T-cell (primary cell): ENCODE results near the gene TAC4. TPM values are rescaled to one million over a fixed set of nuclear protein-coding genes. Genes with fewer than 3 reads are reported as not detected.

Experiments used
- ATAC-seq, 4 experiments: fragments of 200-7000 bp in 3 of 4; fragments of 150-1000 bp in 1 of 4; cut with Tn5 transposase; replicated peaks in 1 of 4; 1 replicate in 3 of 4; 2 replicates in 1 of 4; pipeline ENCODE4 v1.10.0; 2021; ENCODE audit warnings: moderate library complexity in 3 of 4, mild to moderate bottlenecking in 2 of 4, moderate number of reproducible peaks in 1 of 4
- CTCF ChIA-PET, 2 donors: fragments of 300-600 bp; sonication (Branson Sonifier 250); formaldehyde crosslinking; loops; one replicate each; lab custom pipeline; 2022; ENCODE audit warnings: antibody characterized with exemption in 2 of 2; lab: Charles Lee
- POLR2A ChIA-PET, 2 donors: fragments of 300-600 bp; sonication (Branson Sonifier 250); formaldehyde crosslinking; loops; one replicate each; lab custom pipeline; 2022; ENCODE audit warnings: antibody characterized with exemption in 2 of 2; lab: Charles Lee
- DNase-seq, 35 experiments: peaks; one replicate each; pipeline versions ENCODE4 v3.0.0 to v3.0.0-alpha.2; 2013 to 2023
- H3K27ac ChIP-seq: one replicate; pipeline ENCODE4 v1.5.1; 2013; ENCODE audit warnings: low read length
- H3K27me3 ChIP-seq, 2 experiments: replicated peaks in 1 of 2; 1 replicate in 1 of 2; 2 replicates in 1 of 2; pipeline versions ENCODE4 v1.6.1 to v1.7.0; 2013; ENCODE audit warnings: low read length in 1 of 2, mixed read lengths in 1 of 2; ENCODE audit not compliant: control insufficient read depth in 2 of 2, insufficient read depth in 2 of 2; ENCODE audit errors: extremely low read depth in 1 of 2
- H3K36me3 ChIP-seq, 2 donors: 1 replicate in 1 of 2; 2 replicates in 1 of 2; pipeline versions ENCODE4 v1.6.1 to v1.7.0; 2013; ENCODE audit warnings: low read length in 1 of 2; ENCODE audit not compliant: control insufficient read depth in 2 of 2, insufficient read depth in 1 of 2; ENCODE audit errors: extremely low read depth in 1 of 2
- H3K4me1 ChIP-seq, 2 experiments: 1 replicate in 1 of 2; 2 replicates in 1 of 2; pipeline versions ENCODE4 v1.6.1 to v1.7.0; 2013; ENCODE audit warnings: low read length in 2 of 2, mixed read lengths in 1 of 2; ENCODE audit not compliant: insufficient read depth in 2 of 2, control insufficient read depth in 1 of 2; ENCODE audit errors: extremely low read depth in 1 of 2
- H3K4me3 ChIP-seq, 2 donors: 1 replicate in 1 of 2; 2 replicates in 1 of 2; pipeline versions ENCODE4 v1.5.1 to v1.7.0; 2013; ENCODE audit warnings: mild to moderate bottlenecking in 2 of 2, low read length in 1 of 2, moderate library complexity in 1 of 2; ENCODE audit not compliant: control insufficient read depth in 1 of 2; ENCODE audit errors: extremely low read depth in 1 of 2
- H3K9me3 ChIP-seq: 2 replicates; pipeline ENCODE4 v1.7.0; 2013
- H3K27ac Mint-ChIP-seq, 2 donors: one replicate each; pipeline ENCODE4 v1.8.0; 2020 to 2021; ENCODE audit warnings: mild to moderate bottlenecking in 2 of 2, mixed read lengths in 2 of 2
- H3K27me3 Mint-ChIP-seq, 2 donors: one replicate each; pipeline ENCODE4 v1.8.0; 2021 to 2022; ENCODE audit warnings: mixed read lengths in 2 of 2
- H3K36me3 Mint-ChIP-seq: one replicate; pipeline ENCODE4 v1.8.0; 2021; ENCODE audit warnings: mixed read lengths
- H3K4me1 Mint-ChIP-seq, 3 donors: one replicate each; pipeline ENCODE4 v1.8.0; 2020 to 2022; ENCODE audit warnings: mixed read lengths in 3 of 3, mild to moderate bottlenecking in 1 of 3
- H3K4me3 Mint-ChIP-seq, 3 donors: one replicate each; pipeline ENCODE4 v1.8.0; 2020 to 2022; ENCODE audit warnings: mild to moderate bottlenecking in 3 of 3, mixed read lengths in 3 of 3, moderate library complexity in 3 of 3
- H3K9me3 Mint-ChIP-seq, 3 donors: one replicate each; pipeline ENCODE4 v1.8.0; 2020 to 2022; ENCODE audit warnings: mixed read lengths in 3 of 3
- WGBS: methylation state at CpG from one replicate; pipeline ENCODE4 v1.1.5; 2013; ENCODE audit warnings: missing lambda C conversion rate; ENCODE audit not compliant: insufficient coverage; 5-methylcytosine and 5-hydroxymethylcytosine counted together
- total RNA-seq, 35 experiments: library from RNA in 6 of 35; stranded (reverse) in 6 of 35; fragments of 120-200 nt in 1 of 35; gene quantifications; one replicate each; pipeline versions ENCODE4 v1.2.1 to v1.2.4 and lab custom pipeline; 2013 to 2026

TAC4 gene
- total RNA-seq, 5 donors from 2014 or later (not counting 1 experiment from before 2014, with no cell fraction given) = not detected

DNA sequence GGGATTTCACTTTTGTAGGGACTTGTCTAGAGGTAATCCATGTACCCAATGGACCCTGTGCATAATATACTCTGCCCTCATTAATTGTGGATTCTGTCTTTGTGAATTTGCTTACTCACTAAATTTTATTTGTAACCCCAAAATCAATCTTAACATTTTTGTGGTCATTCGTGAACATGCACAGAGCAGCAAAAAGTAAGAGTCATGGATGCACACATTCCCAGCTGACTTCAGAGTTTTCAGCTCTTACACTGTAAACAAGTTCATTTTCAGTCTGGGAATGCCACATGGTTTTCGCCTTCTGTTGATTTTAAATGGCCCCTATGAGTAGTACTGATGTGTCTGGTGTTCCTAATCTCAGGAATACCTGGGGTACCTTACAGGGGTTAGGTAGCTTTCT lies 24.3 kb downstream of the TAC4 start:
- Mint-ChIP-seq H3K9me3 (no peaks in the 10 kb centered on the region), H3K4me3 (no peak overlapping the region), H3K27ac (no peak overlapping the region), H3K27me3 (no peaks in the 10 kb centered on the region), H3K36me3 (peaks cover 68% of the 10 kb centered on the region), H3K4me1 (peaks cover 31 to 40% (median 31%) of the 10 kb centered on the region in 3 donors)
- no peak overlapping the region for H3K4me3 ChIP-seq
- peaks cover 8 to 80% of the 10 kb centered on the region in 2 donors for H3K36me3 ChIP-seq
- ATAC-seq (no peak), DNase-seq (no peak)
- H3K4me1 ChIP-seq = peaks cover 32 to 35% of the 10 kb centered on the region in 2 experiments
- POLR2A ChIA-PET = no interaction called here
- 100% methylated on average over 1 of the region's 2 CpGs for WGBS
- H3K27ac ChIP-seq = no peak overlapping the region
- CTCF ChIA-PET = no interaction called here
- no peaks in the 10 kb centered on the region for H3K9me3 ChIP-seq
- H3K27me3 ChIP-seq = no peaks in the 10 kb centered on the region

DNA sequence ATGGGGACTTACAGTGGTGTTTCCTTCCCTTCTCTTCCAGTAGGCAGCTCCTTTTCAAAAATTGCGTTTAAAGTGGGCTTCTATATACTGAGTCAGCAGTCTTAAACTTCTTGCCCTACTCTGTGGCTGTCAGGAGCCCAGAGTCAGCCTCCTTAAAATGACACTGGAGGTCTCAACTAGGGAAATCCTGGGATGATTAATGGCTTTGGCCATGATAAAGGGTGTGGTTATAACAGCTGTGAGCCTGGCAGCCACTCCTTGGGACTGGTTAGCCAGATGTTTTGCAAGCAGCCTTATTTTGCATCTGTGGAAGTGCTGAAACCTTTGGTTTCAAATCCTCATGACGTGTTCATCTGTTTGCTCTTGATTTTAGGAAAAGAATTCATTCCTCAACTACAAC lies 25.0 kb downstream of the TAC4 start:
- Histone ChIP-seq H3K9me3 (no peaks in the 10 kb centered on the region), H3K36me3 (peaks cover 8 to 72% of the 10 kb centered on the region in 2 donors), H3K4me1 (peaks cover 37 to 43% of the 10 kb centered on the region in 2 experiments), H3K27me3 (no peaks in the 10 kb centered on the region), H3K4me3 (no peak overlapping the region), H3K27ac (no peak overlapping the region)
- H3K9me3 Mint-ChIP-seq = no peaks in the 10 kb centered on the region
- no peaks in the 10 kb centered on the region for H3K27me3 Mint-ChIP-seq
- no peak overlapping the region for H3K4me3 Mint-ChIP-seq
- POLR2A ChIA-PET = no interaction called here
- WGBS = no CpG with 5 or more reads among the region's 2 CpGs
- CTCF ChIA-PET = interaction anchor here (0.5 to 0.7 kb wide), 3 partner anchors 181 to 1263 kb away, joined by 4 to 5 read pairs (median 4); no protein-coding TSS in a partner anchor
- ATAC-seq (no peak), DNase-seq (no peak)
- peaks cover 65% of the 10 kb centered on the region for H3K36me3 Mint-ChIP-seq
- H3K4me1 Mint-ChIP-seq = peaks cover 39 to 43% (median 39%) of the 10 kb centered on the region in 3 donors
- peak overlapping the region in 1 of 2 donors; percentile 37 for H3K27ac Mint-ChIP-seq

DNA sequence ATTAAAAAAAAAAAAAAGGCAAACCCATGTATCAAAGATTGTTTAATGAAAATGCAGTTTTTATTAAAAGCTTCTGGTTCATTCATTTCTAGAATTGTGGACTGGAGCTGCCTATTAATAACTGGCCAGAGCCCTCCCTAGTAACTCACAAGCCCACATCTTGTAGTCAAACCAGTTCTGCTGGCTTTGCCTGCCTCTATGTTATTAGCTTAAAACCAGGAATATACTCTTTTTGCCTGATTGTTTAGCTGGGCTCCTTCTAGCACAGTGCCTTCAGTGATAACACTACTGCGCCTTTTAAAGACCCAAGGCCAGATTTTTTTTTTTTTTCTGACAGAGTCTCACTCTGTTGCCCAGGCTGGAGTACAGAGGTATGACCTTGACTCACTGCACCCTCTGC lies 26.0 kb downstream of the TAC4 start:
- DNase-seq = no peak
- CTCF ChIA-PET = interaction anchor here (0.6 to 0.7 kb wide), 4 partner anchors 251 to 1772 kb away, joined by 3 to 6 read pairs (median 4); no protein-coding TSS in a partner anchor
- Mint-ChIP-seq H3K27ac (no peak overlapping the region), H3K27me3 (no peaks in the 10 kb centered on the region), H3K4me1 (peaks cover 48 to 52% (median 48%) of the 10 kb centered on the region in 3 donors), H3K9me3 (no peaks in the 10 kb centered on the region), H3K4me3 (peak overlapping the region in 1 of 3 donors; percentile 48), H3K36me3 (peaks cover 60% of the 10 kb centered on the region)
- Histone ChIP-seq H3K36me3 (peaks cover 8 to 69% of the 10 kb centered on the region in 2 donors), H3K27ac (peak overlapping the region; percentile 17), H3K4me1 (peaks cover 45 to 51% of the 10 kb centered on the region in 2 experiments), H3K4me3 (no peak overlapping the region), H3K27me3 (no peaks in the 10 kb centered on the region), H3K9me3 (no peaks in the 10 kb centered on the region)
- 100% methylated on average over 1 of the region's 1 CpG for WGBS
- ATAC-seq = no peak
- POLR2A ChIA-PET = interaction anchor here (0.5 to 0.7 kb wide), 3 partner anchors 35 to 65 kb away, joined by 3 read pairs; no protein-coding TSS in a partner anchor

DNA sequence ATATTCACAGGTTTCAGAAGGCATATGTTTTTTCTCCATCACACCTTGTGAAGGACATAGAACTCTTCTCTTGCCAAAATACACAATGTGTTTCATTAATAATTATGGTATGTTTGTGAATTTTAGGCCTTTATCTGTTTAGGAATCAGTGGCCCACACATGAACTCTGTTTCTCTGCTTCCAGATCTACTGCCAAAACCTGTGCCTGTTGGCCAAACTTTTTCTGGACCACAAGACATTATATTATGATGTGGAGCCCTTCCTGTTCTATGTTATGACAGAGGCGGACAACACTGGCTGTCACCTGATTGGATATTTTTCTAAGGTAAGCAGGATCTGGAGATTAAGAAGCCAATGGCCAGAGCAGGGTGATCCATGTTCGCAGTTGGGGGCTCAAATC lies 26.4 kb downstream of the TAC4 start:
- no CpG with 5 or more reads among the region's 2 CpGs for WGBS
- ChIA-PET POLR2A (interaction anchor here (0.5 to 0.7 kb wide), 2 partner anchors 36 to 48 kb away, joined by 3 read pairs; no protein-coding TSS in a partner anchor), CTCF (interaction anchor here in 1 of 2 donors (0.6 kb wide), 2 partner anchors 250 to 265 kb away, joined by 3 to 6 read pairs; no protein-coding TSS in a partner anchor)
- H3K9me3 ChIP-seq = no peaks in the 10 kb centered on the region
- no peaks in the 10 kb centered on the region for H3K27me3 ChIP-seq
- H3K4me3 Mint-ChIP-seq = peak overlapping the region in 1 of 3 donors; percentile 48
- H3K27ac Mint-ChIP-seq = peak overlapping the region; percentile 89 to 90
- no peaks in the 10 kb centered on the region for H3K9me3 Mint-ChIP-seq
- H3K27ac ChIP-seq = peak overlapping the region; percentile 46
- H3K27me3 Mint-ChIP-seq = no peaks in the 10 kb centered on the region
- ATAC-seq (no peak), DNase-seq (no peak)
- H3K36me3 Mint-ChIP-seq = peaks cover 64% of the 10 kb centered on the region
- H3K4me3 ChIP-seq = no peak overlapping the region
- H3K36me3 ChIP-seq = peaks cover 8 to 68% of the 10 kb centered on the region in 2 donors
- H3K4me1 Mint-ChIP-seq = peaks cover 52 to 57% (median 53%) of the 10 kb centered on the region in 3 donors
- peaks cover 50 to 55% of the 10 kb centered on the region in 2 experiments for H3K4me1 ChIP-seq

DNA sequence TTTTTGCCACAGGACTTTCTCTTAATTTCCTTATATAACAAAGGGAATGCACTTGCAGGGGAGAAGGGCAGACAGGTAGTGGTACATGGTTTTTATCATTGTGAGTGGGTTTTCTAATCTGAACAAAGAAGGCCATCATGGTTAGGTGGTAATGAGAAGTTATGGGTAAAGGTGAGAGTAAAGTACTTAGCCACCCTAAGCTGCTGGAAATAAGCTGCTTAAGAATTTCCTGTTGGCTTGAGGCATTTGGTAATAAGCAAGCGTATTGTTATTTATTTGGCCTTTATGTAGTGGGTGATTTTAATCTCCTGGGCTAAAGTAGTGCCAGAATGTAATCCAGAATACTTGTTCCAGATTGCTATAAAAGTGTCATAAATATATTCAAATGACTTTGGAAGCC lies 27.1 kb downstream of the TAC4 start:
- H3K4me3 ChIP-seq = no peak overlapping the region
- POLR2A ChIA-PET = interaction anchor here in 1 of 2 donors (0.6 kb wide), 1 partner anchor 505 kb away, joined by 3 read pairs; no protein-coding TSS in a partner anchor
- H3K4me1 Mint-ChIP-seq = peaks cover 59 to 64% (median 59%) of the 10 kb centered on the region in 3 donors
- H3K27me3 ChIP-seq = no peaks in the 10 kb centered on the region
- H3K36me3 ChIP-seq = peaks cover 8 to 68% of the 10 kb centered on the region in 2 donors
- H3K4me3 Mint-ChIP-seq = peak overlapping the region in 1 of 3 donors; percentile 48
- no peak for ATAC-seq
- no CpG with 5 or more reads among the region's 1 CpG for WGBS
- peak overlapping the region; percentile 89 to 90 for H3K27ac Mint-ChIP-seq
- CTCF ChIA-PET = interaction anchor here (0.6 to 0.7 kb wide), 4 partner anchors 36 to 680 kb away, joined by 3 to 9 read pairs (median 8); no protein-coding TSS in a partner anchor
- peaks cover 60% of the 10 kb centered on the region for H3K36me3 Mint-ChIP-seq
- H3K9me3 Mint-ChIP-seq = no peaks in the 10 kb centered on the region
- peak overlapping the region; percentile 46 for H3K27ac ChIP-seq
- peaks cover 57 to 60% of the 10 kb centered on the region in 2 experiments for H3K4me1 ChIP-seq
- no peaks in the 10 kb centered on the region for H3K9me3 ChIP-seq
- no peaks in the 10 kb centered on the region for H3K27me3 Mint-ChIP-seq
- DNase-seq = no peak

DNA sequence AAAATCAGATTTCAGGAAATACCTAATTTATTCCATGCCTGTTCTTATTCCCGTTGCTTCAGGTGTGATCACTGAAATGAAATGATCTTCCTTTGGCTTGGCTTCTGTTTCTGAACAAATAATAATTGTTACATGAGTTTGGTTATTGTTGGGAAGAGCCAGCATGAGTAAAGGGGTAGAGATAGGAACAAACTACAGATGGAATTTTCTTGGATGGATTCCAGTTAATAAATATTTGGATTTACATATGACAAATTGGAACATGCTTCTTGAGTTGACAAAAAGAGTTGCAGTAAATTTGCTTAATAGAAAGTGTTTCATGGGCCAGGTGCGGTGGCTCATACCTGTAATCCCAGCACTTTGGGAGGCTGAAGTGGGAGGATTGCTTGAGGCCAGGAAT lies 28.2 kb downstream of the TAC4 start:
- Mint-ChIP-seq H3K36me3 (peaks cover 56% of the 10 kb centered on the region), H3K4me3 (peak overlapping the region in 1 of 3 donors; percentile 77), H3K4me1 (peaks cover 68 to 75% (median 70%) of the 10 kb centered on the region in 3 donors), H3K27ac (peak overlapping the region; percentile 64 to 99), H3K9me3 (no peaks in the 10 kb centered on the region), H3K27me3 (no peaks in the 10 kb centered on the region)
- ChIA-PET CTCF (interaction anchor here (0.7 kb wide), 2 partner anchors 41 to 177 kb away, joined by 3 to 4 read pairs; no protein-coding TSS in a partner anchor), POLR2A (interaction anchor here in 1 of 2 donors (0.7 kb wide), 1 partner anchor 32 kb away, joined by 3 read pairs; no protein-coding TSS in a partner anchor)
- DNase-seq = no peak
- no peak for ATAC-seq
- WGBS = 100% methylated on average over 1 of the region's 2 CpGs
- Histone ChIP-seq H3K4me1 (peaks cover 66 to 68% of the 10 kb centered on the region in 2 experiments), H3K27ac (peak overlapping the region; percentile 84), H3K27me3 (no peaks in the 10 kb centered on the region), H3K4me3 (no peak overlapping the region), H3K36me3 (peaks cover 8 to 69% of the 10 kb centered on the region in 2 donors), H3K9me3 (no peaks in the 10 kb centered on the region)
